ENCODE data around the gene TACR1. TPM values are rescaled to one million over a fixed set of nuclear protein-coding genes. Genes with fewer than 3 reads are reported as not detected.

The TACR1 gene
- total and polyA plus RNA-seq, 9 donors: 0.07 to 0.54 (median 0.24) TPM

Other genes with a start within 250 kb of the TACR1 start
- gene POLE4, start 240.9 kb downstream of the TACR1 start, total RNA-seq: 56.9 TPM
- gene POLE4, start 240.9 kb downstream of the TACR1 start, polyA plus RNA-seq (ENCODE audit: insufficient read depth in 1 of 8, insufficient read length in 8 of 8, low replicate concordance in 1 of 8): 10 to 100 TPM; 43.8 to 62.6 (median 50.5) TPM

Measured in muscle of leg (tissue), 9 donors.